ENCODE results near the gene NKAIN2.
"Not testable (repeated sequence)": the region's sequence is repeated elsewhere in the genome, so short reads cannot be mapped to it uniquely, and the experiment has no call there.

The NKAIN2 gene

GRCh38 chr6:124119596-124119995 lies 315.9 kb downstream of the NKAIN2 start:
- DNase-seq = peak; percentile 77

GRCh38 chr6:124123617-124124209 lies 320.0 kb downstream of the NKAIN2 start:
- DNase-seq = no peak

GRCh38 chr6:124131259-124131658 lies 327.6 kb downstream of the NKAIN2 start:
- no peak for DNase-seq

GRCh38 chr6:124131779-124132178 lies 328.1 kb downstream of the NKAIN2 start:
- no peak for DNase-seq

DNA sequence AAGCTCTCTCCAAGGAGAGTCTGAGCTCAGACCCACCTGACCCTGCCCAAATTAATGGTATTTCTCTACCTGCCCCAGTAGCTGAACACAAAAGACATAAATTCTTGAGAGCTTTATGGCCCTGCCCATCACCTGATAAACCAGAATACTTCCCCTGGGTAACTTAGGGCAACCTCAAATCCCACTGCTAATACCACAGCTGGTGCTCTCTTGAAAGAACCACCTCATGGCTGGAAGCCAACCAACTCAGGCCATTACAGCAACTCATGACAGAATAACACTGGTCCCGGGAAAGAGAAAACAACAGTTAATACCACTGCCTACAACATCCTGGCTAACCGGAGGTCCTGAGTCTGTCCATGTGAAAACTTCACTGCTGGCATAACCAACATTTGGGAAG lies 328.6 kb downstream of the NKAIN2 start:
- DNase-seq = no peak

- no peak for DNase-seq
Measured at GRCh38 chr6:124142852-124143251, 339.2 kb downstream of the NKAIN2 start.

DNA sequence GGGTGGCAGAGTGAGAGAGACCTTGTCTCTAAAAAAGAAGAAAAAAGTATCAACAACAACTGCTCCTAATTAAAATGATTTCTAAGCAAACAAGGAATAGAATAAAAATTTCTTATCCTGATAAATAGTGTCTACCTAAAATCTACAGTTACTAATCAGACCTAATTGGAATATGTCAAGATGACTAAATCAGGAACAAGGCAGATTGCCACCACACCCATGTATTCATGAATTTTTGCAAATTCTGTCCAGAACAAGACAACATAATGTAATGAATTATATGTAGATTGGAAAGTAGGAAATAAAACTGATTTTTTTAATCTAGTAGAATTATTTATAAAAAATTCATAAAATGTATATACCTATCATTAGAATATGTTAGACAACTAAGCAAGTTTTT lies 339.8 kb downstream of the NKAIN2 start:
- no peak for DNase-seq

DNA sequence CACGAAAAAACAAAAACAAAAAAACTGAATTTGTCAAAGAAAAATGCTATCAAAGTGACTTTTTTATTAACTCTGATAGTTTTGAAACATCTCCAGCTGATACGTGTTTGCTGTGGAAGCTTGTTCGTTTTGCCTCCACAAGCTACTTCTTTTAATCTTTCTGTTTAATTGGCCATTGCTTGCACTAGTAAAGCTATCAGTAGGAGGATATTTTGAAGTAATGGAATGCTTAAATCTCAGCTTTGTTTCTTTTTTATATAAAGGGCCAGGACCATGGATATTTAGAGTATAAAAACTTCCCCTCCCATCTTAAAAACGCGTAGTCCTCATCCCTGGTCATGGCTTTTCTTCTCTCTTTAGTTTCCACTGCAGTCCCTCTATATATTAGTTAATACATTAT lies 344.0 kb downstream of the NKAIN2 start:
- no peak for DNase-seq

- DNase-seq = no peak
Measured at GRCh38 chr6:124148236-124148957, 344.7 kb downstream of the NKAIN2 start.

- DNase-seq = no peak
Measured at GRCh38 chr6:124149646-124150045, 346.0 kb downstream of the NKAIN2 start.

GRCh38 chr6:124158024-124158423 lies 354.4 kb downstream of the NKAIN2 start:
- DNase-seq = no peak

DNA sequence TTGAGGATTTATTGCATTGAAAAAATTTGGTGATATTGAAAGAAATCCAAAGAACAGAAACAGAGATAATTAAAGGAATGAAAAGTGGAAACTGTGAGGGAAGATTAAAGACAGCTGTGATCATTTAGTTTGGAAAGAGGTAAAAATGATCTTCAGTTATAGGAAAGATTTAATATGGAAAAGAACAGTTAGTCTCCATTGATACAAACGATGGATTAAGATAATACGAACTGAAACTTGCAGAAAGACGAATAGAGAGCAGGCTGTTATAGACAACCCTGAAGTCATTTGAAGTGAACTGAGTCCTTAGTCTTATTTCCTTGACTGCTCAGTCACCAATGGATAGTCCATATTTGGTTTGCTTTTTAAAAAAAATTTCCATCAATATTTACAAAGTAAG lies 360.0 kb downstream of the NKAIN2 start:
- no peak for DNase-seq

- DNase-seq = no peak
Measured at GRCh38 chr6:124164343-124164742, 360.7 kb downstream of the NKAIN2 start.

DNA sequence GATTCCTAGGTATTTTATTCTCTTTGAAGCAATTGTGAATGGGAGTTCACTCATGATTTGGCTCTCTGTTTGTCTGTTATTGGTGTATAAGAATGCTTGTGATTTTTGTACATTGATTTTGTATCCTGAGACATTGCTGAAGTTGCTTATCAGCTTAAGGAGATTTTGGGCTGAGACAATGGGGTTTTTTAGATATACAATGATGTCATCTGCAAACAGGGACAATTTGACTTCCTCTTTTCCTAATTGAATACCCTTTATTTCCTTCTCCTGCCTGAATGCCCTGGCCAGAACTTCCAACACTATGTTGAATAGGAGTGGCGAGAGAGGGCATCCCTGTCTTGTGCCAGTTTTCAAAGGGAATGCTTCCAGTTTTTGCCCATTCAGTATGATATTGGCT lies 363.6 kb downstream of the NKAIN2 start:
- DNase-seq = not testable (repeated sequence)

GRCh38 chr6:124190256-124190655 lies 386.6 kb downstream of the NKAIN2 start:
- DNase-seq = no peak

DNA sequence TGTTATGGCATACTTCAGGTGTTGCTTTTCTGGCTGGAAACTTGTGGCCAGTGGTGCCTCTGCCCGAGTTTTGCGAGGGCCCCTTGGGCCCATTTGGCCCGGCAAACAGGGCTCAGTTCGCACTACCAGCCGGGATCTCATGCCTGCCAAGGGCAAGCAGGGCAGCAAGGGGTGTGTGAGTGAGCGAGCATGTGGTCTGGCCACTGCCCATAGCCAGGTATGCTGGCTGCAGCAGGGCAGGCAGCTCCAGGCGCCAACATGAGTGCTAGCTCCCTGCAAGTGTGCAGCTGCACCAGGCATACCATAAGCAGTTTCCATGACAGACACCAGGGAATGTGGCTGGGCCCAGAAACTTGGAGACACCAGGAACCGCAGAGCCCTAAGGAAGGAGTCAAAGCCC lies 389.5 kb downstream of the NKAIN2 start:
- no peak for DNase-seq

DNA sequence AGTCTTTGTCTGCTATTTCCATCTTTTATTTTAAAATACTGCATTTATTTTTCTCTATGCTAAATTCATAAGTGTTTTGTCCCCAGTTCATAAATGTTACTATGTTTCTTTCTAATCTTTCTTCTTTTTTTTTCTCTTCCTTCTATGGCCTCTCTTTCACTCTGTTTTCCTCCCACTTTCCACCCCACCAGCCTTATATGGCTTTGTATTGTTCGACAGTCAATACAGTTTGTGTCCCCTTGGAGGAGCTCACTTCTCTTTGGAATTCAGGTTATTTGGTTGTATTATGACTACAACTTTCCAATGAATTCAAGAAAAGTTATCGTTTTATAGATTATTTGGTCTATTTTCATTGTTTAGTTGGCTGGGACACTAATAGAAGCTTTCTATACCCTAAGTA lies 393.5 kb downstream of the NKAIN2 start:
- DNase-seq = no peak

DNA sequence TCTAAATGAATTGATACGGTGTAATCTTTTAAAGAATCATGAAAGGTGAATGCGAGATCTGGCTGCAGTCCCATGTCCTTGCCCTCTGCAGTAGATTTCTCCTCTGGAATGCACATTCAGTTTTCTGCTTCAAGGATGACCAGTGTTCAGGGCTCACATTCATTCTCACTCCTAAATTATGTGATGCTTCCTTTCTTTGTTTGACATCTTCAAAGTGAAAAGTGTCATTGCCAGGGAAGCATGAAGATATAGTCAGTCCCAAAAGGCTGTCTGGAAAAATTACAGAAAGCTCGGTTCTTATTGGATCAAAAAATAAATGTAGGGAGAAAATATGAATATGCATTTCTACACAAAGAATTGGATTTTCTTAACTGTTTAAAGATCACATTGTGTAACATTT lies 395.6 kb downstream of the NKAIN2 start:
- DNase-seq = no peak

- no peak for DNase-seq
Measured at GRCh38 chr6:124200661-124201060, 397.0 kb downstream of the NKAIN2 start.

DNA sequence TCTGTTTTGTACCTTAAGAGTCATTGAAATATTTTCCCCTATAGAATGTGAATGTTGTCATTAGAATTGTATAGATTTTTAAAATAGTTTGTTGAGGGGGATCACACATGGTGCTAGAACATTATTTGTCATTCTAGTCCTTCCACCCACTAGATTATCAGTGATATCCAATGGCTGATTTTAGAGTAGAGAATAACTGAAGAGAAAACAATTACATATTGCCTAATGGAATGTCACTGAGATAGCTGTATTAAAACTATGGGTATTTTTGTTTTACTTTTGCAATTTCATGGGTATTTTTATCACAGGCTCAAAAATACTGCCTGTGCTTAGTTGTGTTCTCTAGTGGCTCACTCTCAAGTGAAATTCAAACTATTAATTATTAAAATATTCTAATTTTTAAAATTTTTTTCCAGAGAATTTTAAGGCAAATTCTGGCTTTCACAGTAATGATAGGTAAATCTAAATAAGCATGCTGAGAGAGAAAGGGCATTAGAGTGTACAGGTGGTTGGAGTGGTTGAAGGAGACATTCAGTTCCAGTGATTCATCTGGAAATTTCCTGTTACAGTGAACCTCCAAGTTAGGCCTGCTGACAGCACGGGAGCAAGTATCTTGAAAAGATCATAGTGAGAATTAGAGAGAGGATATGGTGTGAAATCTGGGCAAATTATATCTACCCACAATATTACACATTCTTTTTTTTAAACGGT lies 399.6 kb downstream of the NKAIN2 start:
- no peak for DNase-seq

- DNase-seq = no peak
Measured at GRCh38 chr6:124203812-124204167, 400.1 kb downstream of the NKAIN2 start.

DNA sequence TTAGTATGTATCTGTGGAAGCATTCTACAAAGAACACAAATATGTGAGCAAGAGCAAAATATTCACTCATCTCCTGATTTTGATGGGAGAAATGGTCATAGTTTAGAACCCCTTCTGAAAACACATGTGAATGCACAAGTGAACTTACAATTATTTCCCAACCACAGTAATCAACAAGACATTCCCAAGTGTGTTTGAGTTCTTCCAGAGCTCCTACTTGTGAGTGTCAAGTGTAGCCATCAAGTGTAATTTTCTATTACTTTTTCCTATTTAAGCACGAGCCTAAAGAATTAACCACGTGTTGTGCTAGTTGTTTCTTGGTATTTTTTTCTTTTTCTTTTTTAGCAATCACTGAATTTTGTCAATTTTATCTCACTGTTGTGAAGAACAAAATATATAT lies 402.3 kb downstream of the NKAIN2 start:
- DNase-seq = no peak

DNA sequence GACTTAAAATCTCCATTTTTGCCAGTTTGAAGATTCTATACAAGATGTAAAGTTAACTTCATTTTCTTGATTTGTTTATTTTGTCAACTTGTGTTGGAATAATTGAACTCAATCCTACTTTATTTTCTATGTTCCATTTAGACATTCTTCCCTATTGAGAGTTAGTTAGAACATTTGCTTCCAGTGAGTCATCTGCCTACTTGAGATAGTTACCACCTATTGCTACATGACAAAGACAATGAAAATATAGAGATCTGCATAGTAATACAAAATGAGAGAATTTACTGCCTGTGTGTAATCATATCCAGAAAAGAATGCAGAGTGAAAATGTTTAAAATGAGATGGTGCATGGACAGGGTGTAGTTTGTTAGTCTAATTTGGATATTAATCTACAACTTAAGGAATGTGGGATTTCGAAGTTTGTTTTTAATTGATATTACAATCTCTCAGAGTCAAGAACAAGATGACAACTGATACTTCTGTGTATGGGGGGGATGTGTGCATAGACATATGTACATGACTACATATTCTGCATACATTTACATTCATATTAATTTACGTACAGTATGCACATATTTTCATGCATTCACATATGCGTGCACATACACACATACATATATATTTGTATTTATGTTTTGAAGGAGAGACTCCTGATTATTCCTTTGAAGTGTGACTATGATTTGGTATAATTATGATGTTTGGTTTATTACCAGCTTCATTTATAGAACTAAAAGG lies 420.1 kb downstream of the NKAIN2 start:
- DNase-seq = no peak

DNA sequence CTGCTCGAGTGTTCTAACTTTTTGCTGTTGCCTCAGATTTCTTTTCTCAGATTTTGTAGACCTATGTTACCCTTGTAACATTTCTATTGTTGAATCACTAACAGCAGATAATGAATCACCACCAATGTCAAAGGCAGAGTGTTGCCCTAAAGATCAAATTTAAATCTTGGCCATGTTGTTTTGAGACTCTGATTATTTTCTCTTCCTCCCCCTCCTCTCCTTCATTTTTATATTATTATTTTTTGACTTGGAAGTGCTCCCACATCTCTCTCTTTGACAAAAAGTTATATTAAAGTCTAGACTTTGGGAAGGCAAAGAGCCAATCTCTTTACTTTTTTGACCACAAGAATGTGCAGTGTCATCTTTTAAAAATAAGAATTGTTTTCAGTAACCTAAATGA lies 422.7 kb downstream of the NKAIN2 start:
- no peak for DNase-seq
